Immature natural killer cell (primary cell): ENCODE measurements around the gene DCAF4. TPM values are rescaled to one million over a fixed set of nuclear protein-coding genes. Genes with fewer than 3 reads are reported as not detected.

Source experiments
- DNase-seq, 3 donors: peaks; one replicate each; pipeline ENCODE4 v3.0.0; 2022; ENCODE audit warnings: mixed read lengths in 1 of 3
- H3K27ac Mint-ChIP-seq, 6 donors: one replicate each; pipeline ENCODE4 v1.8.0; 2020; ENCODE audit warnings: mixed read lengths in 6 of 6, mild to moderate bottlenecking in 5 of 6, inconsistent platforms in 4 of 6, moderate library complexity in 3 of 6
- H3K27me3 Mint-ChIP-seq, 3 donors: one replicate each; pipeline ENCODE4 v1.8.0; 2020 to 2021; ENCODE audit warnings: low read depth in 3 of 3, mild to moderate bottlenecking in 3 of 3, mixed read lengths in 3 of 3, moderate library complexity in 3 of 3, inconsistent platforms in 1 of 3
- H3K36me3 Mint-ChIP-seq, 3 donors: one replicate each; pipeline ENCODE4 v1.8.0; 2020; ENCODE audit warnings: mixed read lengths in 3 of 3, inconsistent platforms in 2 of 3, mild to moderate bottlenecking in 2 of 3
- H3K4me1 Mint-ChIP-seq, 2 donors: one replicate each; pipeline ENCODE4 v1.8.0; 2020; ENCODE audit warnings: inconsistent platforms in 2 of 2, mild to moderate bottlenecking in 2 of 2, mixed read lengths in 2 of 2, moderate library complexity in 1 of 2
- H3K4me3 Mint-ChIP-seq, 5 donors: one replicate each; pipeline ENCODE4 v1.8.0; 2020; ENCODE audit warnings: mild to moderate bottlenecking in 5 of 5, mixed read lengths in 5 of 5, inconsistent platforms in 3 of 5, moderate library complexity in 3 of 5
- H3K9me3 Mint-ChIP-seq, 6 donors: one replicate each; pipeline ENCODE4 v1.8.0; 2020; ENCODE audit warnings: mild to moderate bottlenecking in 6 of 6, mixed read lengths in 6 of 6, inconsistent platforms in 4 of 6, moderate library complexity in 3 of 6
- polyA plus RNA-seq, 3 donors: library from polyadenylated mRNA; unstranded; fragments of 300-500 nt; fragmentation: Illumina TruSeq; gene quantifications; one replicate each; pipeline ENCODE4 v1.2.3, GENCODE V29; 2021

The DCAF4 gene
- polyA plus RNA-seq, 3 donors from 2014 or later = 0.44 to 8.7 (median 4.5) TPM

- Mint-ChIP-seq H3K27ac (peak overlapping the region; percentile 66 to 96 (median 83)), H3K27me3 (peaks cover 5 to 17% (median 6%) of the 10 kb centered on the region in 3 donors), H3K4me3 (peak overlapping the region; percentile 90 to 97 (median 95)), H3K9me3 (no peaks in the 10 kb centered on the region), H3K4me1 (peaks cover 12 to 14% of the 10 kb centered on the region in 2 donors), H3K36me3 (no peaks in the 10 kb centered on the region)
- no peak for DNase-seq
Observed at GRCh38 chr14:72925815-72926291, 411 bp upstream of the DCAF4 start.

- H3K27me3 Mint-ChIP-seq = peaks cover 3 to 13% (median 6%) of the 10 kb centered on the region in 3 donors
- no peaks in the 10 kb centered on the region for H3K36me3 Mint-ChIP-seq
- no peak overlapping the region for H3K4me3 Mint-ChIP-seq
- no peak overlapping the region for H3K27ac Mint-ChIP-seq
- H3K9me3 Mint-ChIP-seq = no peaks in the 10 kb centered on the region
- DNase-seq = no peak
- peaks cover 12 to 14% of the 10 kb centered on the region in 2 donors for H3K4me1 Mint-ChIP-seq
Observed at GRCh38 chr14:72928872-72929271, 2.6 kb downstream of the DCAF4 start.

- Mint-ChIP-seq H3K27me3 (peaks cover 3 to 13% (median 6%) of the 10 kb centered on the region in 3 donors), H3K27ac (no peak overlapping the region), H3K36me3 (no peaks in the 10 kb centered on the region), H3K4me1 (peaks cover 12 to 14% of the 10 kb centered on the region in 2 donors), H3K9me3 (no peaks in the 10 kb centered on the region), H3K4me3 (peak overlapping the region in 1 of 5 donors; percentile 32)
- no peak for DNase-seq
Observed at GRCh38 chr14:72929316-72930080, 3.2 kb downstream of the DCAF4 start.

- H3K4me3 Mint-ChIP-seq = no peak overlapping the region
- peaks cover 0 to 7% (median 2%) of the 10 kb centered on the region in 3 donors for H3K36me3 Mint-ChIP-seq
- H3K9me3 Mint-ChIP-seq = no peaks in the 10 kb centered on the region
- peaks cover 11 to 15% of the 10 kb centered on the region in 2 donors for H3K4me1 Mint-ChIP-seq
- H3K27me3 Mint-ChIP-seq = peaks cover 0 to 3% (median 0%) of the 10 kb centered on the region in 3 donors
- H3K27ac Mint-ChIP-seq = no peak overlapping the region
- DNase-seq = no peak
Observed at GRCh38 chr14:72932893-72933292, 6.6 kb downstream of the DCAF4 start.

- H3K9me3 Mint-ChIP-seq = no peaks in the 10 kb centered on the region
- H3K36me3 Mint-ChIP-seq = peaks cover 6 to 34% (median 25%) of the 10 kb centered on the region in 3 donors
- no peak for DNase-seq
- H3K27ac Mint-ChIP-seq = no peak overlapping the region
- peaks cover 15 to 20% of the 10 kb centered on the region in 2 donors for H3K4me1 Mint-ChIP-seq
- H3K4me3 Mint-ChIP-seq = no peak overlapping the region
- H3K27me3 Mint-ChIP-seq = peaks cover 0 to 2% (median 0%) of the 10 kb centered on the region in 3 donors
Observed at GRCh38 chr14:72939630-72940029, 13.4 kb downstream of the DCAF4 start.

GRCh38 chr14:72941286-72941985 is 15.2 kb downstream of the DCAF4 start:
- H3K4me3 Mint-ChIP-seq = no peak overlapping the region
- H3K27ac Mint-ChIP-seq = no peak overlapping the region
- peaks cover 0 to 2% (median 2%) of the 10 kb centered on the region in 3 donors for H3K27me3 Mint-ChIP-seq
- H3K9me3 Mint-ChIP-seq = no peaks in the 10 kb centered on the region
- no peak for DNase-seq
- H3K4me1 Mint-ChIP-seq = peaks cover 15 to 19% of the 10 kb centered on the region in 2 donors
- H3K36me3 Mint-ChIP-seq = peaks cover 6 to 40% (median 24%) of the 10 kb centered on the region in 3 donors

GRCh38 chr14:72942934-72943333 is 16.7 kb downstream of the DCAF4 start:
- H3K4me1 Mint-ChIP-seq = peaks cover 3 to 4% of the 10 kb centered on the region in 2 donors
- no peak overlapping the region for H3K4me3 Mint-ChIP-seq
- H3K27ac Mint-ChIP-seq = no peak overlapping the region
- DNase-seq = no peak
- peaks cover 6 to 43% (median 18%) of the 10 kb centered on the region in 3 donors for H3K36me3 Mint-ChIP-seq
- H3K9me3 Mint-ChIP-seq = no peaks in the 10 kb centered on the region
- H3K27me3 Mint-ChIP-seq = peaks cover 0 to 2% (median 2%) of the 10 kb centered on the region in 3 donors

- Mint-ChIP-seq H3K36me3 (peaks cover 6 to 43% (median 18%) of the 10 kb centered on the region in 3 donors), H3K9me3 (no peaks in the 10 kb centered on the region), H3K4me1 (no peaks in the 10 kb centered on the region), H3K27ac (no peak overlapping the region), H3K27me3 (peaks cover 0 to 2% (median 2%) of the 10 kb centered on the region in 3 donors), H3K4me3 (no peak overlapping the region)
- no peak for DNase-seq
Observed at GRCh38 chr14:72943876-72944430, 17.7 kb downstream of the DCAF4 start.

- Mint-ChIP-seq H3K4me3 (no peak overlapping the region), H3K27me3 (peaks cover 1 to 2% (median 2%) of the 10 kb centered on the region in 3 donors), H3K36me3 (peaks cover 4 to 39% (median 20%) of the 10 kb centered on the region in 3 donors), H3K27ac (no peak overlapping the region), H3K9me3 (peaks cover 0 to 1% (median 0%) of the 10 kb centered on the region in 6 donors), H3K4me1 (no peaks in the 10 kb centered on the region)
- no peak for DNase-seq
Observed at GRCh38 chr14:72945356-72946027, 19.2 kb downstream of the DCAF4 start.

GRCh38 chr14:72946491-72946890 is 20.2 kb downstream of the DCAF4 start:
- Mint-ChIP-seq H3K27ac (no peak overlapping the region), H3K4me3 (no peak overlapping the region), H3K9me3 (peaks cover 0 to 1% (median 0%) of the 10 kb centered on the region in 6 donors), H3K36me3 (peaks cover 8 to 41% (median 22%) of the 10 kb centered on the region in 3 donors), H3K27me3 (peaks cover 1 to 2% (median 2%) of the 10 kb centered on the region in 3 donors), H3K4me1 (no peaks in the 10 kb centered on the region)
- DNase-seq = no peak

GRCh38 chr14:72947366-72948160 is 21.3 kb downstream of the DCAF4 start:
- no peak overlapping the region for H3K4me3 Mint-ChIP-seq
- H3K4me1 Mint-ChIP-seq = no peaks in the 10 kb centered on the region
- peaks cover 0 to 1% (median 0%) of the 10 kb centered on the region in 6 donors for H3K9me3 Mint-ChIP-seq
- no peak for DNase-seq
- peaks cover 0 to 5% (median 2%) of the 10 kb centered on the region in 3 donors for H3K27me3 Mint-ChIP-seq
- H3K36me3 Mint-ChIP-seq = peaks cover 15 to 39% (median 23%) of the 10 kb centered on the region in 3 donors
- no peak overlapping the region for H3K27ac Mint-ChIP-seq

GRCh38 chr14:72948481-72949138 is 22.3 kb downstream of the DCAF4 start:
- peaks cover 0 to 5% (median 2%) of the 10 kb centered on the region in 3 donors for H3K27me3 Mint-ChIP-seq
- peaks cover 15 to 33% (median 17%) of the 10 kb centered on the region in 3 donors for H3K36me3 Mint-ChIP-seq
- peak; percentile 42 to 44 (median 43) for DNase-seq
- peak overlapping the region in 2 of 6 donors; percentile 26 to 43 for H3K27ac Mint-ChIP-seq
- no peak overlapping the region for H3K4me3 Mint-ChIP-seq
- no peaks in the 10 kb centered on the region for H3K4me1 Mint-ChIP-seq
- peaks cover 0 to 1% (median 0%) of the 10 kb centered on the region in 6 donors for H3K9me3 Mint-ChIP-seq
